T-helper 17 cell (primary cell): ENCODE results near the gene AAGAB. TPM values are rescaled to one million over a fixed set of nuclear protein-coding genes. Genes with fewer than 3 reads are reported as not detected.

Experiments
- total RNA-seq, 4 donors: library from RNA in 2 of 4; stranded (reverse) in 2 of 4; gene quantifications; one replicate each; pipeline ENCODE4 v1.2.3 and lab custom pipeline; 2022 to 2026

AAGAB gene
- total RNA-seq, 2 donors from 2014 or later: 29.0 to 30.6 TPM

Other genes with a start within 250 kb of the AAGAB start
- gene SMAD3, start 189.1 kb downstream of the AAGAB start, total RNA-seq: 10 to 100 TPM; 79.8 to 82.9 TPM
- 1 to 10 TPM in 1 of 2 donors, under 1 TPM in 1; 0.70 to 1.2 TPM for gene IQCH, start 125 bp upstream of the AAGAB start, total RNA-seq